ES-I3 (cell line): ENCODE results near the gene IRX2.

Source experiments
- H3K36me3 ChIP-seq: 2 replicates; pipeline ENCODE4 v1.6.1; 2013; ENCODE audit warnings: mild to moderate bottlenecking, low read length, control low read depth, moderate library complexity; ENCODE audit not compliant: insufficient read depth
- H3K4me1 ChIP-seq: 2 replicates; pipeline ENCODE4 v1.6.1; 2013; ENCODE audit warnings: mild to moderate bottlenecking, control low read depth, low read length; ENCODE audit not compliant: insufficient read depth
- H3K9ac ChIP-seq: 2 replicates; pipeline ENCODE4 v1.6.1; 2013; ENCODE audit warnings: low read depth, mild to moderate bottlenecking, low read length, moderate library complexity
- H3K9me3 ChIP-seq: 2 replicates; pipeline ENCODE4 v1.6.1; 2013; ENCODE audit warnings: mild to moderate bottlenecking, low read length, moderate library complexity; ENCODE audit not compliant: control insufficient read depth, insufficient read depth

The IRX2 gene

DNA sequence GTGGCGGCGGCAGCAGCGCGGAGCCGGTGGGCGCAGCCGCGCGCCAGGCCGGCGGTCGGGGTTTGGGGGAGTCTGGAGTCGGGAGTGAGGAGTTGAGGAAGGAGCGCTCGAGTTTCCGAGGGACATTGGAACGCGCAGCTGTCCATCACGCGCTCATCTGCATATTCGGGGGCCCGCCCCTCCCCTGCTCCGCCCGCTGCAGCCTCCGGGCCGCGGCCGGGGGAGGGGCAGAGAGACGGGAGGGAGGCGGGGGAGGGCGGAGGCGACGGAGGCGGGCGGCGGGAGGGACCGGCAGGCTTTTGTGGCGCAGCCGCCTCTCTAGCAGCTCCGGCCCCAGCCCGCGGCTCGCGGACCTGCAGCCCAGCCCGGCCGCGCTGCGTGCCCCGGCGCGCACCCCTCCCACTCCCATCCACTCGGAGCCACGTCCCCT lies at the start of gene IRX2:
TSS of gene IRX2 (minus strand) at position 86 of the 430 bp plus-strand sequence. CDS start 264 bp downstream, outside the sequence.
- Histone ChIP-seq H3K4me1 (no peaks in the 10 kb centered on the region), H3K36me3 (peaks cover 4% of the 10 kb centered on the region), H3K9me3 (no peaks in the 10 kb centered on the region), H3K9ac (peak within 1 kb of the TSS; percentile 84)

DNA sequence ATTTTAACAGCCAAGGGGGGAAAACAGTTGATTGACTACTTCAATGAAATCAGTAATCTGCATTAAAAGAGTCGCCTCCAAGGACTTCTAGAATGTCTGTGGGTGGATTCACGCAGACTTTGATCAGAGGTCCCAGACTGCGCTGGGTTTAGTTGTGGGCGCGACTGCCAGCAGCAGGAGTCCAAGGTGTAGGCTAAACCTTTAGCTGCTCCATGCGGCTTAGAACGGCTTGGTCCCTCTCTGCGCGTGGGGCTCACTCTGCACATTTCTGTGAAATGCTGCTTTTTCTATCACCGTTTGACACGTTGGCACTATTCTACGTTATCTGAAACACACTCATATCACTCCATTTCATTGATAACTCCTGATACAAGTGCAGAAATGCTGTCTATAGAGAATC lies 48.6 kb upstream of the IRX2 start:
- no peaks in the 10 kb centered on the region for H3K9me3 ChIP-seq
- H3K4me1 ChIP-seq: no peaks in the 10 kb centered on the region
- no peaks in the 10 kb centered on the region for H3K36me3 ChIP-seq
- no peak overlapping the region for H3K9ac ChIP-seq

DNA sequence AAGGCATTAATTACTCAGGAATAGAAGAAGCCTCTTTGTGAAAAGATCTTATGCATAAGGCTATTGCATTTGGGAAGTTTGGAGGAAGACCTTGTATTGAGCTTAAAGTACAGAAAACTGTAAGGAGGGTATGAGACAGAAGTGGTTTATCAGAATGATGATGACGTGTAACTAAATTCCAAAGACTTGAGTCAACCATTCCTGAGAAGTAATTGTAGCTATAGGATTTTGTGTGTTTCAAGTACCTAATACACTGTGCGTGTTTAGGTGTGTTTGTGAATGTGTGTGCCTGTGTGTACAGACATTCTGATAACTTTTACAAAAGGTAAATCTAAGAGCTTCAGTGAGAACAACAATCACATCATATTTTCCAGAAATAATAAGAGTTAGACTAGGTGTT lies 46.5 kb upstream of the IRX2 start:
- no peaks in the 10 kb centered on the region for H3K4me1 ChIP-seq
- H3K9me3 ChIP-seq: no peaks in the 10 kb centered on the region
- no peaks in the 10 kb centered on the region for H3K36me3 ChIP-seq
- no peak overlapping the region for H3K9ac ChIP-seq

DNA sequence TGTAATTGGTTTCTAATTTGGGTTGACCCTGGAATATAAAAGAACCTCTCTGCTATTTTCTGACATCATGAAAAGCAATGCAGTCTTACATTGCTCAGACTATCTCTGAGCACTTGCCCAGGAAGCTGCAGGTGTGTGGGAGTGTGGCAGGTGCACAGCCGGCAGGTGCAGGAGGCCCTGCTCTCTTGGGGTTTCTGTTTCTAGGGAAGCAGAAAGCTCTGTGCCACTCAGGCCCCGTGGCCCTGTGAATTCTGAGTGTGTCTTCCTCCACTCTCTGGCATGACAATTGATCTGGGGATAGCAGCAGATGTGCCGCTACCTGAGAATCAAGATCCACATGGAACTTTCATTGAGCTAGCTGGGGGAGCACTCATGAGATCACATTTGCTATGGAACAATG lies 45.7 kb upstream of the IRX2 start:
- Histone ChIP-seq H3K9me3 (no peaks in the 10 kb centered on the region), H3K9ac (no peak overlapping the region), H3K4me1 (no peaks in the 10 kb centered on the region), H3K36me3 (no peaks in the 10 kb centered on the region)

DNA sequence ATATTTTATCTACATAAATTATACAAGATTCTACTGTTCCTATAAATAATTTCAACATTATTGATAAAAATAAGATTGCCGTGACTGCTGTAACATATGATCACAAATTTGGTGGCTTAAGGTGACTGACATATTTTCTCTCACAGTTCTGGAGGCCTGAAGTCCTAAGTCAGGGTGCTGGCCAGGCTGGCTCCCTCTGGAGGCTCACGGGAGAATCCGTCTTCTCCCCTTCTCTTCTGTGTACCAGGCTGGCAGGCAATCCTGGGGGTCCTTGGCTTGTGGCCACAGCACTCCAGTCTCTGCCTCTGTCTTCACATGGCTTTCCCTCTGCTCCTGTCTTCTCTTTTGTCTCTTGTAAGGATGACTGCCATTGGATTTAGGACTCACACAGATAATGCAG lies 31.7 kb upstream of the IRX2 start:
- no peak overlapping the region for H3K9ac ChIP-seq
- no peaks in the 10 kb centered on the region for H3K36me3 ChIP-seq
- no peaks in the 10 kb centered on the region for H3K4me1 ChIP-seq
- H3K9me3 ChIP-seq: peaks cover 5% of the 10 kb centered on the region; the same call in 1 of the 2 replicates

DNA sequence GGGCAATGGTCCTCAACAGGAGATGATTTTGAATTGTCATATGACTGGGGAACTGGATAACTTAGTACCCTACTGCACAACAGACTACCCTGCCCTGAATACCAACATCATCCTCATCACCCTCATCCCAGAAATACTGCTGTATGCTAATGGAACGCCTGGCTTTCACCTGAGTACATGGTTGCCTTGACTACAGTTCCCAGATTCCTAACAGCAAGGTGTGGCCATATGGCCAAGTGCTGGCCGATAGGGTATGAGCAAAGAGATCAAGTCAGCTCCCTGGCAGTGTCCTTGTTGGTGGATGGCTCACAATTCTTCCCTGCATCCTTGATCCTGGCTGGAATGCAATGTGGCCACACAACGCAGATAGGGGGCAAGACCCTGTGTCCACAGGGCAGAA lies 31.2 kb upstream of the IRX2 start:
- Histone ChIP-seq H3K9ac (no peak overlapping the region), H3K4me1 (no peaks in the 10 kb centered on the region), H3K36me3 (no peaks in the 10 kb centered on the region), H3K9me3 (peaks cover 5% of the 10 kb centered on the region; the same call in 1 of the 2 replicates)

DNA sequence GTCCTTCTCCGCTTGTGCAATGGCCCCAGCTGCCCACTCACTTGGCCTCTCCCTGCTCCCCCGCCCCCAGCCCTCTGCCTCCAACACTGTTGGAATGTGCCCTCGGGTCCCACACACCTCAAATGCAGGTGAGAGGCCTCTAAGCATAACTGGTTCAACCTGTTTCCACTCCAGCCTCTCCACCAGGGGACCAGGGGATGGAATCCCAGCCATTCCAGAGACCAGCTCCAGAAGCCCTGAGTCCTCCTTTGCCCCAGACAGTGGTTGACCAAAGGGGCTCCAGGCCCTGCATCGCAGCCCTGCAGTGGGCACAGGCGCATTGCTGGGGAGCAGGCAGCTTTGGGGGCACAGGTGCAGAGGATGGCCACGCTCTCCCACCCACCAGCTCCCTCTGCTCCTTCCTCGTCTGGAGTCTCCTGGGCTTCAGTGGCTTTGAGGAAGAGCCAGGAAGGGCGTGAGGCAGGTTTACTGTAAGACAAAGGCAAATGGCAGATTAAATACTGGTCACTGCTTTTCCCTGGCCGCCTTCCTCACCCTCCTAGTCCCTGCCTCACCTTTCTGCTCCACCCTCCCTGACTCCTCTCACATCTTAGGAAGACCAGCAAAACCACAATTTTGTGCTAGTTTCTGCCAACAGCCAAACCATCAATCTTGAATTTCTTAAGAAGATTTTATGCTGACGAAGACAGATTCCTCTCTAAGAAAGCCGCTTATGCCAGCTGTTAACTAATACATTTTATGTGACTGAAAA lies 29.1 kb upstream of the IRX2 start:
- Histone ChIP-seq H3K9ac (no peak overlapping the region), H3K36me3 (no peaks in the 10 kb centered on the region), H3K4me1 (no peaks in the 10 kb centered on the region), H3K9me3 (no peaks in the 10 kb centered on the region)

DNA sequence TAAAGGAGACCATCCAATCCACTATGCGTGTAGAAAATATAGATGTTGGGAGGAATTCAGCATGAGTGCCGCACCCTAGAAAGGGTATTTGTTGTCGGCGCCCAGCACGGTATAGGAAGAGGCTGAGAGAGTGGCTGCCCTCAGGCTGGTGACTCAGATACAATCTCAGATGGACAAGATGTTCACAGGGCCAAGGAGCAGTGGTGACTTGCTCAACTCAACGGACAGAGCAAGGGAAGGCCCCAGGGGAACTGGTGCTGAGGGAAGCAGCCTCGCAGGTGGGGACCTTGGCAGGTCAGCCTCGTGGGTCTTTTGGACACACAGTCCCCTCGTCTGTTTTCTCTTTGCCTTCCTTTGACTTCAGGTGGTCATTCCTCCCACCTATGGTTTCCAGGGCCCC lies 28.0 kb upstream of the IRX2 start:
- no peaks in the 10 kb centered on the region for H3K4me1 ChIP-seq
- H3K9me3 ChIP-seq: no peaks in the 10 kb centered on the region
- no peaks in the 10 kb centered on the region for H3K36me3 ChIP-seq
- no peak overlapping the region for H3K9ac ChIP-seq

DNA sequence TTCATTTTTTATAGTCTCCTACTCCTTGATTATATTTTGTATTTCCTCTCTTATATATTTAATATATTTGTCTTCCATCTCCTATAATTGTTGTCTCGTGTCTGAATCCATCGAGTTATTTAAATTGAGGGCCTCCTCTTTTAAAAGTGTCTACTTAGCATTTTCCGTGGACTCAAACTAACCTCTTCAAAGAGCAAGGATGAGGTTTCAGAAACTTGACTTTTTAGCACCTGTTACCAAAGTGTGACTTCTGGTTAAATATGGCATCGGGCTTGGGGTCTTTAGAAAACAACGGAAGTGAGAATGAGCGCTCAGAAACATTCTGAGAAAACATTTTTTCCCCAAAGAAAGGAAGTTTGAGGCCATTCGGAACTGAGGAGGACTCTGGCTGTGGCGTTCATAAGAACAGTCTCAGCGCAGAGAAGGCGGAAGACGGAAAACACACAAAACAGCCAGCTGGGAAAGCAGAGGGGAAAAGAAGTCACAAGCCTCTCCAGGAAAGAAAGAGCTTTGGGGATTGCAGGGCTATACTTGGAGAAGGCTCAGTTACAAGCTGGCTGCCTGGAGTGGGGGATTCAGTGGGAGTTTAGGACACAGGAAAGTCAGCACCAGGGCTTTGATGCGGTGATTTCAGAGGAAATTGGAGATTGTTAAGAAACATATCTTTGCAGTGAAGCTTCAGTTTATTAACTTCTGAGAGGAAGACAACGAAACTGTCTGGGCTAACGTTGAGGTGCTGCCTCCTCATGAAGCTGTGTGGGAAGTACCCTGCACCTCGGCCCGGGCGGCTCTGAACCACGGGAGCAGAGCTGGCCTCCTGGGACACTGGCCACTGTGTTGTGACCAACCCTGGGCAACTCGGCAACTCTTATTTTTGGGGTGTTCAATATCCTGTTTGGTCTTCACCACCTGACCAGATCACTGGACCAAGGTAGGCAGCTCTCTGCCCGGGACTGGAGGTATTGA lies 25.1 kb upstream of the IRX2 start:
- Histone ChIP-seq H3K9me3 (no peaks in the 10 kb centered on the region), H3K9ac (no peak overlapping the region), H3K36me3 (no peaks in the 10 kb centered on the region), H3K4me1 (no peaks in the 10 kb centered on the region)

DNA sequence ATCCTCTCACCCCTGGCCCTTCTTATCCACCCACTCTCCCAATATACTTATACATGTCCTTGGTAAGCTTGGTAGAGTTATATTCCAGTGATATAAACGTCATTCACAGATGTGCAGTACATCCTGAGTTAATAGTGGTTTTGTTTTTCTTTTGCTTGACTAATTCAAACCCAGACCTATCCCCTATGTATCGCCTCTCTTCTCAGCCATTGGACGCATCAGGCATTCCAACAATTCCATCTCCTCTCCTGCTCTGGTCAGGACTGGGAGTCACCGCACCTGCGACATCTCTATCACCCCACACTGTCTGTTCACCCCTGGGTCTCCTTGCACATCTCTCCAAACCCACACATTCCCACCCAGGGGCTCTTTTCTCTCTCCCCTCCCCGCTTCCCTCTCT lies 21.9 kb upstream of the IRX2 start:
- Histone ChIP-seq H3K9ac (no peak overlapping the region), H3K36me3 (no peaks in the 10 kb centered on the region), H3K4me1 (no peaks in the 10 kb centered on the region), H3K9me3 (no peaks in the 10 kb centered on the region)

DNA sequence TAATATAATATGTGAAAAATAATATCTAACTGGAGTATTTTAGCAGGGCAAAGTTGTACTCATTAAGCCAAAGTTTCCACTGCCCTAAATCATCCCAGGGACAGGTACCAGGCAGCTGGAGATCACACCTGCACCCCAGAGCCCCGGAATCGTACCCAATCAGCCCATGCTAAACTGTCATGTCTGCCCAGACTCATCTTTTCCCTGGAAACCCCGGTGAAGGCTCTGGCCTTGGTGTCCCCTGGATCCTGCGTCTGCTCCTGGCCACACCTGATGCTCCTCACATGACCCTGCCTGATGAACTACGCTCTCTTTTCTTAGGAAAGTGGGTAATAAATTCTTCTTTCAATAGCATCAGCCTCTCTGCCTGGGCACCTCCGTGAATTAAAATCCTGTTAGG lies 15.6 kb upstream of the IRX2 start:
- Histone ChIP-seq H3K9ac (no peak overlapping the region), H3K9me3 (no peaks in the 10 kb centered on the region), H3K36me3 (no peaks in the 10 kb centered on the region), H3K4me1 (no peaks in the 10 kb centered on the region; the same call in 1 of the 2 replicates)

DNA sequence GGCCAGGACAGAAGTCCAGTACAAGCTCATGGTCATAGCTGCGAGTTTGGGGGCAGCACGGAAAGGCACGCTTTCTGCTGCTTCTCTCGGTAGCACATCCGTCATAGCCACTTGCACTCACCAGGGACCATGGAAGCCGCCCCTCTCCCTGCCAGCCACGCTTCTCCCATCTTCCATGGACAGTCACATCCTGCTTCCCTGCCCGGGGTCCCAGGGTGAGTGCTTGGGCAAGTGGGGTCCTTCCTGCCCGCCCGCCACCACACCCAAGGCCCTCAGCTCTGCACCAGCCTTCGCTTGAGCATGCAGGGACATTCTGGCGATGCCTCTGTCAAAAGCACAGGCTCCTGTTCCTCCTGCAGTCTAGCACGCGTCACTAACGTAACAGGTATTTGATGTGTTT lies 13.1 kb upstream of the IRX2 start:
- H3K36me3 ChIP-seq: no peaks in the 10 kb centered on the region

DNA sequence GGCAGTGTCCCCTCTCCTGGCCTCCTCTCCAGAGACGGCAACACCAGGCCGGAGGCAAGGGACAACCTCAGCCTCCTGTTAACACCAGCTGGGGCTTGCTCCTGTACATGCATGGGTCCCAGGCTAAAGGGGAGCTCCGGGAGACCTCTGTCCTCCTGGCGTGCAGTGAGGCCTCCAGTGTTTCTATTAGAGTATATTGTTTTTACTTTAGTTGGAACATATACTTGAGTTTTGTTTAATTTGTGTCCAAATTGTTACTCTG lies 12.0 kb upstream of the IRX2 start:
- H3K9ac ChIP-seq: no peak overlapping the region
- H3K9me3 ChIP-seq: 0 out of 2 replicates have a peak, but pooled peaks cover 2% of the 10 kb centered on the region
- peaks cover 12% of the 10 kb centered on the region; the same call in 1 of the 2 replicates for H3K4me1 ChIP-seq
- no peaks in the 10 kb centered on the region for H3K36me3 ChIP-seq

More for the DNA sequence above, 13.1 kb upstream of the IRX2 start:
- peaks cover 5% of the 10 kb centered on the region; the same call in 1 of the 2 replicates for H3K4me1 ChIP-seq
- H3K9ac ChIP-seq: no peak overlapping the region
- no peaks in the 10 kb centered on the region for H3K9me3 ChIP-seq

DNA sequence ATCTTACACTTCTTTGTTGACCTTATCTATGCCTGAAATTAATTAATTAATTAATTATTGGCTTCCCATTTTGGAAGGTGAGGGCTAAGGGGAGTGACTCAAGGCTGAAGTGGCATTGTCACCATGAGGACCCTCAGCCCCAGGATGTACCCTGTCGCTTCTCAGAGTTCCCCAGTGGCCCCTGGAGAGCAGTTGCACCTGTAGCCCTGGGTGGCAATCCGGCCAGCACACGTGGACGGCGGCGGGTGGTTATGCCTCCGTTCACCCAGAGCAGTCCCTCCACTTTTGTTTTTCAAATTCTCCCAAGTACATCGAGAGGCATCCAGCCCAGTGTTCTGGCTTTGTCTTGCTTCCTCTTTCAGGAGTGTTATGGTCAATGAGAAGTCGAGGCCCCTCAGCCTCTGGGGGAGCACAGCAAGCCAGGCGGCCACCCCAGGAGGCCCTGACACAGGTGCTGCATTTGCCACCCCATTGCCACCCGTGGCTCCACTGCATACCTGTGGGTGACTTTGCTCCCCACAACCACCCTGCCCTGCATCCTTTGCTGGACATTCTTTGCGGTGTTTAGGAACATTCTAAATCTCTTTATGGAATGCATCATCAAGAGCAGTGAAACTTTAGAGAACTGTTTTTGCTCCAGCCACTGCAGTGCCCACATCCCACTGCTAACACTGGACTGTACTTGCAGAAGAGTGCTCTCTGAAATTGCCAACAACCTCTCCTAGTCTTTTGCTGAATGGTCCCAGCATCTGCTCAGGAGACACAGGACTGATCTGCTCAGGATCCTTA lies 11.5 kb upstream of the IRX2 start:
- Histone ChIP-seq H3K9ac (no peak overlapping the region), H3K36me3 (no peaks in the 10 kb centered on the region), H3K4me1 (peaks cover 16% of the 10 kb centered on the region; the same call in 1 of the 2 replicates), H3K9me3 (0 out of 2 replicates have a peak, but pooled peaks cover 2% of the 10 kb centered on the region)
